NCI-H510A (cell line): ENCODE measurements around the gene PARK7.

Experiments
- DNase-seq: peaks from one replicate; lab custom pipeline; 2025; lab: John Stamatoyannopoulos, UW

Gene PARK7

DNA sequence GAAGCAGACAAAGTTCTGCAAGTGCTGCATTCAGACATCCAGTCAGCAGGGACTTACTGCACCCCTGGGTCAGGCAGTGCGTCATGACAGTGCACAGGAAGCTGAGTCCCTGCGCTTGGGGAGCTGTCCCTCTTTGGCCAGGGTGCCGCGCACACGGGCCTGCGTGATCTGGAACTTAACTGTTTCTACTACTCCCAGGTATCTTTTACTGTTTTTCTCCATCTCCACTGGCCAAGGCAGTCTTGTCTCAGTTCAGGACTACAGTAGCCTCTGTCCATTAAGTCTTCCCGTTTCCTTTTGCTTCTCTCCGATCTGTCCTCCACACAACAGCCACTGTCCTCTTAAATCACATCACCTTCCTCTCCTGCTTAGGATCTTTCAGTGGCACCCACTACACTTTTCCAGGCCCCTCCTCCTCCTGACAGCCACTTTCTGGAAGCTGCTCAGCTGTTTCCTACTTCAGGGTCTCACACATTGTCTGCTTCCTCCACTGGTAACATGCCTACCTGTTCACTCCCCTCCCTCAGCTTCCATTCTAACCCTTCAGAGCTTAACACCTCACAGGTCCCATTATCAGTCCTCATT lies 48.7 kb downstream of the PARK7 start:
- DNase-seq: no peak

DNA sequence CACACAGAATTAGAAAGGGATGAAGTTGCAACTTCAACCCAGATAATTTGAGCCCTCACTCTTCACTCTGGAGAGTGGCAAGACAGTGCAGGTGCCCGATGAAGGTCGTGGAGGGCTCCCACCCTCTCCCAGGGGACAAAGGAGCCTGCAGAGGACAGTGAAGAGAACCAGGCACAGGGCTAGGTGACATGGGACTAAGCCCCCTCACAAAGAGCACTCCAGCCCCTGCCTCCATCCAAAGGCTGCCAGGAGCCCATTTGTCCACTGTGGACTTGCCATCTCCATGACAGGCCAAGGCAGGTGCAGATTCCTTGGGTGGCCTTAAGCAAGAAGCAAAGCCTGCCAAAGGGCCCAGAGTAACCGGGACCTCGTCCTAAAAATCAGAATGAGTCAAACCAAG lies 49.5 kb downstream of the PARK7 start:
- no peak for DNase-seq

DNA sequence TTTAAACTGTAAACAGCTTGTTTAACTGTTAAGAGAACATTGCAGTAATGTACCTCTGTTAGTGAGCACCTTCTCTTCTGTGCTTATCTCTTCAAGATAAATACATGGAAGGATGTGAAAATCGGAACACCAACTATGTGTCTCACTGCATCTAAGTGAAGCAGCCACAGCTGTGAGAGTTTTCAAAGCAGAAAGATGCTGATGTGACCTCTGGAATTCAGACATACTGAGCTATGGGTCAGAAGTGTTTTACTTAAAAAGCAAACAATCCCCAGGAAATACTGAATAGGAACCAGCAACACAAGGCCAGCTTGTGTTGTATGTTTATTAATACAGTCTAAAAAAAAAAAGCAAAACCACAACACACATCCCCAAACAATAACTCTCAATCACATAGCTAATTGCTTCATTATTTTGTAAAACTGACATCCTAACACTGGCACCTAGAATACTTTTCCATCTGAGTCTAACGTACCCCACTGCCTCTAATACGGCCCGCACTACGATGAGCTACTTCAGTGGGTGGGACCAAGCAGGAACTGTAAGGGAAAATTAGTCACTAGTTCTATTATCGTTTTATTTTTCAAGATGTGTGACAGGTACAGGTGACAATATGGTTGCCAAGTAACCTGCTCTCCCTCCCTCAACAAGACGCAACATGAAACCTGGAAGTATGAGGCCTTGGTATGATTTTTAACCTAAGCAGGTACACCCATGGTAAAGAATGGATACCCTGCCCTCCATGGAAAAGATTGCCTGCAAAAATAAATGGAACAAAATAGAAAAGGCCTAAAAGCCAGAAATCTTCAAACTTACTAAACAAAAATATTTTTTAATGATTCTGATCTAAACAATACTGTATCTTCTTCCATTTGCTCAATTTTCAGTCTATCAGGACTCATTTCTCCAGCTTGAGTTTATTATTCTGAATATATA lies 50.7 kb downstream of the PARK7 start:
- DNase-seq: no peak

- no peak for DNase-seq
Measured at GRCh38 chr1:8012955-8013354, 51.4 kb downstream of the PARK7 start.

- DNase-seq: no peak
Measured at GRCh38 chr1:8013399-8013798, 51.9 kb downstream of the PARK7 start.

DNA sequence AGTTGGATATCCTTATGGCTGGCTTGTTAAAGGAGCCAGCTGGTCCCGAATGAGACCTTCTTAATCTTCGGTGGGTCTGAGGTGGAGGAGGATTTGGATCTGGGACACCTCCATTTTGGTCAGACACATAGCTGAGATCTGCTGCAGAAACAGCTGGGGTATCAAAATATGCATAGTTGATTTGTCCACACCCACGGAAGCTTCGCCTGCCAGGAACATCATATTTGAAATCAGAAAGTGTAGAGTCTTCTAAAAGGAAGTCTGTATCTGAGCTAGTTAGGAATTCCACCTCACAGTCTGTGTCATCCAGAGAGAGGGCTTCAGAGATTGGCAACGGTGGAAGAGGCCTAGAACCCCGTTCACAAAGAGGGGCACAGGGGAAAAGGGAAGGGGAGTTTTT lies 52.3 kb downstream of the PARK7 start:
- DNase-seq: no peak

DNA sequence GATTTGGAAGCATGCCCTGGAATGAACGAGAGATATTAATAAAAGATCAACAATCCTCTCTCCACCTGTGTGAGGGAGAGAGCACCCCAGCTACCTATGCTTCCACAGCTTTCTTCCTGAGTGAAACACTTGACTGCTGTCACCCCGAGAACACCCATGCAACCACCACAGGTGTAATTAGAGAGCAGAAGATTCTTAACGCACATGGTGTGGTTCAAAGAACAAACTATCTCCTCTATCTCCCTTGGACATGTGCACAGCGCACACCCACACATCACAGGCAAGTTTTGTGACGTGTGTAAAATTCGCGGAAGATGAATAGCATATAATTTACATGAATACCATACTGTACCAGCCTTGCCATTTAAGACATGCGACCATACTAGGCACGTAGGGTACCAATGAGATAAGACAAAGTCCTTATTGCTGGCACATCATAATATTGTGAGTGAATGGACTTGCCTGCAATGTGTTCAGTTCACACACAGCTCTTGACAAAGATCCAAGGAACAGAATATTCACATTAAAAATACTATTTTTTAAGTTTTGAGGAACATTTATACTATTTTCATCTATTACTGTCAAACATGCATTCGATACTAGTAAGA lies 53.0 kb downstream of the PARK7 start:
- no peak for DNase-seq

- DNase-seq: peak; percentile 76
Measured at GRCh38 chr1:8015036-8015808, 53.7 kb downstream of the PARK7 start.

DNA sequence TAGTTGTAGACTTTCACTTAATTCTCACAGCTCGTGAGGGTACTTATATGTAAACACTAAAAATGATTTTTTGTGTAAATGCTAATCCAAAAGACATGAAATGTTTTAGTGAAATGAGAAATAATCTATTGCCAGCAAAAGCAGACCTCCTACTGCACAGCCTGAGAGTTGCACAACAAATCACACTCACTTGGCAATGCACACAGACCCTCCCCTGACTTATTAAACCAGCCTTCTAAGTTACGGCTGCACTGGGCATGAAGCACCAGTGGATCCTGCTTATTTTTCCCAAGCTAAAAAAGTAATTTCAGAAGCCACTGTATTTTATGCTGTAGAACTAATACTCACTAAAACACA lies 54.3 kb downstream of the PARK7 start:
- no peak for DNase-seq

DNA sequence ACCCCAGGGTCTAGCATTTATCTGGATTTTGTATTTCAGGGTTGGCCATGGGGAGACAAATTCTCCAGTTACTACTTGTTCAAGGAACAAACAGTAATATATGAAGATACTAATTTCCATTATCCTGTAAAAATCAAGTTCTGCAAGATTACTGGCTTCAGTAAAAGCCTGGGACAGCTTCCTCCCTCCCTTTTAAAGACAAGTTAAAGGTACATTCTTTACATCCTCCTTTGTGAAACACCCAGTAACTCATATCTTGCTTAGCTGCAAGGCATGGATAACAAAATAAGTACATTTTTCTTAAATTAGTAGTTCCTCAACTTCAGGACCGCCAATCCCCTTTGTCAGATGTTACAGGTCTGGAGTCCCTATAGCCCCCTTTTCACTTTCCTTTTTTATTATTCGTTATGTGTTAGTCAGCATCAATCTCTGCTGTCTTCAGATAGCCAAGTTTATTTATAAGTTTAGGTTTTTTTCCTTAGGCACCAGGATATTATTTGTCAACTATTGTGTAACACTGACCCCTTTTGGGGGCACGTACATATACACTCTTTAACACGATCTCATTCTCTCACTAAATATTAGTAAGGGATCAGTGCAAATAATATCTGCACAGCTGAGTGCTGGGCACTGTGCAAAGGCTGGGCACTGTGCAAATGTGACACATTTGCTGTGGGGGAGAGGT lies 54.8 kb downstream of the PARK7 start:
- DNase-seq: no peak

- DNase-seq: no peak
Measured at GRCh38 chr1:8016895-8017241, 55.4 kb downstream of the PARK7 start.

DNA sequence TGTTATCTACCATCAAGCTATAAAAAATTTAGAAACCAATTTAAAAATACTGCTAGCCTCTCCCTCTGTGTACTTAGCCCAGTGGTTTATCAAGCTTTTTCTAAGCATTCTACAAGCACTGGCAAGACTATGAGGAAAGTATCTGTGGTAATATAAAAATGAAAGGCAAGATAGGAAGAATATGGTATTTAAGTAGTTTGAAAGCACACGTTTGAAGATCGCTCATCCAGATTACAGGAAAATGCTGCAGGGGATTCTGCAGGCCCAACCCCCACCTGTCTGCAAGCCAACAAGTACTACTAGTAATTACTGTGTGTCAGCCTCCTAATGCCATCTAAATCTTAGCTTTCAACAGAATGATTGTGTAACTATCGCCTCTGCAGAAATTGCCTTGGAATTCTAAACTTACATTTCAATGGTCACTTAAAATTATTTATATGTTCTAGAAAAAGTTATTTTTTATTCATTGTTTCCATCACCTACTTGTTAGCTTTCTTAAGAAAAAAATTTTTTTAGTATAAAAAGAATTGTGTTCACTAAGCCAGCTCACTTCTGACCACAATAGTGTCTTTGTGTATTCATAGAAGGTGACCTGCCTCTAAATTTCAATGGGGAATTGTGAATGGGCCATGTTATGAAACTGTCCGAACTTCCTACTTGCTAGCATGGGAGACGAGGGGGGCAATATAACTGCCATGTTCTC lies 56.1 kb downstream of the PARK7 start:
- peak; percentile 38 for DNase-seq

DNA sequence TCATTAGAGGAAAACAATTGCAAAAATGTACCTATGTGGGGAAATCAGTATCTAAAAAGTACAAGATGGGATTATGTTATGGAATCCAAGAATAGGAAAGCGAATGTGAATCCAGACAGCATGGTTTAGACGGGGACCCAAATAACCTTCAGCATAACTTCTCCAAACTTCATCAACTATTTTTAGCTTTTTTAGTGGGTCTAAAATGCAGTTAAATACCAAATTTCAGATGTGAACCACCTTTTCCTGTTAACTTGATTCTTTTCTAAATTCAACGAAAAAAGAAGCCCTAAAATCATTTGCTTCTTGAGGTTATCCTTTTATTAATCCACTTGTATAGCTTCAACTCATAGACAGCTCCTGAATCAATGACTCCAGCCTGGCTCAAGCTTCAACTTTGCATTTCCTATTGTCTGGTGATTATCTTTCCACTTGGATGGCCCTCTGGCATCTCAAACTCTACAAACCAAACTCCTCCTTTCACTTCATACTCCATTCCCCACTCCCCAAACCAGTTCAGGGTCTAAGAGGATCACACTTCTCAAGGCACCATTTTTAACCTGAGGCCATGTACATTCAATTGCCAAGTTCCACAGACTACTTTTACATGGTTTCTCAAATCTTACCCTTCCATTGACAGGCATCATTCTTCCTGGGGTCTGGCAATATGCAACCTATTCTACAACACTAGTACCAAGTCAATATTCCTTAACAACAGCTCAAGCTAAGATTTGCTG lies 57.1 kb downstream of the PARK7 start:
- no peak for DNase-seq

GRCh38 chr1:8019229-8019620 lies 57.7 kb downstream of the PARK7 start:
- no peak for DNase-seq

GRCh38 chr1:8020032-8020431 lies 58.5 kb downstream of the PARK7 start:
- peak; percentile 37 for DNase-seq

DNA sequence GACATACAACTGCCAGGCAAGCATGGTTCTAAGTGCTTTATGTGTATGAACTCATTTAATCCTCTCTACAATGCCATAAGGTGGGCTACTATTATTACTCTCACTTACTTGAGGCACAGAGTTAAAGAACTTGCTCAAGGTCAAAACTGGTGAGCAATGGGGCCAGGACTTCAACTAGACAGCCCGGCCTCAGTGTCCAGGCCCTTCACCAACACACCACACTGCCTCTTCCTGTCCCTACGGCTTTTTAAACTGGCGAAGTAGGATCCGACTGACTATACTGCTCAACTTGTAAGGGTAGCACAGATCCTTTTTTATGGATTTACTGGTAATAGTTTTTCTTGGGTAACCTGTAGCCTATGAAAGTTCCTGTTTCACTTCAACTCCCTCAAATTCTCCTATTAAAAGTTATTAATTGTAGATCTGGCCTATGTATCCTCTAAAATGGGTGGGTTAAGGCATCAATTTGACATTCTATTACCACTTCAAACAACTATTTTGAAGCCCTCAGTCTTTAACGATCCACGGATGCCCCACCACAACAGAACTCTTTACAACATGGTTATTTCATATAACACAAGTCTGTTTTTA lies 60.3 kb downstream of the PARK7 start:
- DNase-seq: no peak

DNA sequence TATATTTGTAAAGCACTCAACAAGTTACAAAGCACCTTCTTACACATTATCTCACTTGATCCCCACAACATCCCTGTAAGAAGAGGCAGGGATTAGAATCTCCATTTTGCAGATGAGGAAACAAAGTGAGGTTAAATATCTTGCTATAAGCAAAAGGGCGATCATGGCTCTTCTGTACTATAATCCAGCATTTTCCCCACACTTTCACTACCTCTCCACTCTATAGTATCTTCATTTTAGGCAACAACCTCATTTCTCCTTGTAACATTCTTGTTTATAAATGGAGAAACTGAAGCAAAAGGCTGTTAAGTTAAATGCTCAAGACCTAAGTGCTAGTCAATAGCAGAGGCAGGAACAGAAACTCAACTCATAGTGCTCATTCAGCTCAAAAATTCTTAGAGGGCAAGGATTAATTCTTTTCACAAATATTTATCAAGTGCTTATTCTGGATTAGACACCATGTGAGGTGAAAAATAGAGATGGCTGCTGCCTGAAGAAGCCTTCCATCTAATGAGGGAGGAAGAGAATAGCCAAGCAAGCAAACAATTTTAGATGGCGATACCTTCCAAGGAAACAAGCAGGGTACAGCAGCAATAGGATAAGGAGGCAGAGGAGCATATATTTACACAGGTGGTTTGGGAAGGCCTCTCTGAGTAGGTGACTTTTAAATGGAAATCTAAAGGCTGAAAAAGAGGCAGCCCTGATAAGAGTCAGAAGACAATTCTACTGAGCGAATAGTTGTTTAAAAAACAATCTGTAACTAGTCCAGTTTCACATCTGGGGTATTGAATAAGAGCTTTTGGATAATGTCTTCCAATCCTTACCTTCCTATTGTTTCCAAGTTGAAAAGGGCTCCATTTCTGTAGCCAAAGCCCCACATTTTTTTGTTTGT lies 61.1 kb downstream of the PARK7 start:
- DNase-seq: no peak

- no peak for DNase-seq
Measured at GRCh38 chr1:8023287-8023994, 61.9 kb downstream of the PARK7 start.

- no peak for DNase-seq
Measured at GRCh38 chr1:8023995-8024313, 62.4 kb downstream of the PARK7 start.
